ENCODE results near the gene LINS1. TPM values are rescaled to one million over a fixed set of nuclear protein-coding genes. Genes with fewer than 3 reads are reported as not detected.

Gene LINS1
- total and polyA plus RNA-seq, 2 experiments from 2014 or later, result 11.7 to 15.4 TPM

DNA sequence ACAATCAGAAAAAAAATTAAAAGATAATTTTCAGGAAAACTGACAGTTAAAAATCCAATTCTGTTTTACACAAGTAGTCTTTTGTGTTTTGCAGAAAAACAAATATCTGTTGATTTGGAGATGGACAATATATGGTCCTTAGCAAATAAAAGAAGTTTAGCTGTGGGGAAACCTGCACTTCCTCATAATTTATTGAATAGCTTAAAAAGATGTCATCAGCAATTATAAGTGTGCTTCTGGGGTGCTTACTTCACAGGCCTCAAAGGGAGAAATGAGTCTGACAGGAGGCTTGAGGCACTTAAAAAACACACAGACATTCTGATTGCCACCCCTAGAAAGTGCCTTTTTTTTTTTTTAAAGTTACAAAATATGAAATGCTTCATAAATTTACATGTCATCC, 41.7 kb downstream of the LINS1 start:
- Histone ChIP-seq H3K79me2 (replicated peaks; ENCODE audit: insufficient read depth) (no peaks in the 10 kb centered on the region), H4K20me1 (replicated peaks; ENCODE audit: insufficient read depth) (no peaks in the 10 kb centered on the region; the same call in 1 of the 2 replicates), H3K27me3 (ENCODE audit: insufficient read depth) (no peaks in the 10 kb centered on the region), H3K36me3 (ENCODE audit: insufficient read depth) (no peaks in the 10 kb centered on the region), H3K4me3 (no peak overlapping the region), H3K4me2 (no peak overlapping the region), H3K9me2 (ENCODE audit: insufficient read depth) (no peaks in the 10 kb centered on the region), H3K4me1 (ENCODE audit: insufficient read depth) (no peaks in the 10 kb centered on the region), H3K27ac (ENCODE audit: low read depth) (no peak overlapping the region), H2AFZ (no peak overlapping the region), H3F3A (replicated peaks; ENCODE audit: low read depth) (no peaks in the 10 kb centered on the region)
- ATAC-seq, result no peak
- TF ChIP-seq, protein P1, sequence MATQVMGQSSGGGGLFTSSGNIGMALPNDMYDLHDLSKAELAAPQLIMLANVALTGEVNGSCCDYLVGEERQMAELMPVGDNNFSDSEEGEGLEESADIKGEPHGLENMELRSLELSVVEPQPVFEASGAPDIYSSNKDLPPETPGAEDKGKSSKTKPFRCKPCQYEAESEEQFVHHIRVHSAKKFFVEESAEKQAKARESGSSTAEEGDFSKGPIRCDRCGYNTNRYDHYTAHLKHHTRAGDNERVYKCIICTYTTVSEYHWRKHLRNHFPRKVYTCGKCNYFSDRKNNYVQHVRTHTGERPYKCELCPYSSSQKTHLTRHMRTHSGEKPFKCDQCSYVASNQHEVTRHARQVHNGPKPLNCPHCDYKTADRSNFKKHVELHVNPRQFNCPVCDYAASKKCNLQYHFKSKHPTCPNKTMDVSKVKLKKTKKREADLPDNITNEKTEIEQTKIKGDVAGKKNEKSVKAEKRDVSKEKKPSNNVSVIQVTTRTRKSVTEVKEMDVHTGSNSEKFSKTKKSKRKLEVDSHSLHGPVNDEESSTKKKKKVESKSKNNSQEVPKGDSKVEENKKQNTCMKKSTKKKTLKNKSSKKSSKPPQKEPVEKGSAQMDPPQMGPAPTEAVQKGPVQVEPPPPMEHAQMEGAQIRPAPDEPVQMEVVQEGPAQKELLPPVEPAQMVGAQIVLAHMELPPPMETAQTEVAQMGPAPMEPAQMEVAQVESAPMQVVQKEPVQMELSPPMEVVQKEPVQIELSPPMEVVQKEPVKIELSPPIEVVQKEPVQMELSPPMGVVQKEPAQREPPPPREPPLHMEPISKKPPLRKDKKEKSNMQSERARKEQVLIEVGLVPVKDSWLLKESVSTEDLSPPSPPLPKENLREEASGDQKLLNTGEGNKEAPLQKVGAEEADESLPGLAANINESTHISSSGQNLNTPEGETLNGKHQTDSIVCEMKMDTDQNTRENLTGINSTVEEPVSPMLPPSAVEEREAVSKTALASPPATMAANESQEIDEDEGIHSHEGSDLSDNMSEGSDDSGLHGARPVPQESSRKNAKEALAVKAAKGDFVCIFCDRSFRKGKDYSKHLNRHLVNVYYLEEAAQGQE (IDR thresholded peaks at IDR 0.05; ENCODE audit: unreplicated experiment), result no peak
- TF ChIP-seq CREB1 (CRISPR knock-in tag; IDR thresholded peaks at IDR 0.05; ENCODE audit: low read depth) (no peak), NANOG (IDR thresholded peaks at IDR 0.05; ENCODE audit: borderline replicate concordance) (no peak), STAT1 (IDR thresholded peaks at IDR 0.05; ENCODE audit: unreplicated experiment) (no peak), ZNF114 (CRISPR knock-in tag; IDR thresholded peaks at IDR 0.05) (no peak), POLR2AphosphoS5 (IDR thresholded peaks at IDR 0.05; ENCODE audit: low read depth) (no peak)
- Mint-ChIP-seq H3K4me1 (no peaks in the 10 kb centered on the region), H3K36me3 (ENCODE audit: low read depth) (peaks cover 13% of the 10 kb centered on the region; the same call in 2 of the 3 replicates), H3K9me3 (peaks cover 19% of the 10 kb centered on the region), H3K27ac (no peak overlapping the region), H3K4me3 (no peak overlapping the region), H3K27me3 (ENCODE audit: insufficient read depth, low read depth, poor library complexity) (no peaks in the 10 kb centered on the region)
- DNase-seq (ENCODE audit: low spot score), result no peak

DNA sequence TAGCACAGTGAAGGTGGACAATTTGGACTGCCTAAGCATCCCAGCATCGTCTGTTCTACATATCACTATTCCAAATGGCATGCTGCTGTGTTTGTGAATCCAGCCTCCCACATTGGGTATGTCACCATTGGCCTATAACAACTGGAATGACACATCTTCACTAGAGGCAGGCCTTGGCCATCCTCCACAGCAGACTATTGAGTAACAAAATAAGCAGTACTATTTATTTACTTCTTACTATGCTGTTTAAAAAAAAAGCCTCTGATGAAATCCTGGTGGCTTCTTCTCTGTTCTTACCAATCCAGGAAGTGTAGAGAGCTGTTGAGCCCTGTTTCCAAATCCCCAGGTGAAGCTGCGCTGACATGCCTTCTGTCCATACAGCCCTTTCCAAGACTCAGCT, 42.7 kb downstream of the LINS1 start:
- no peaks in the 10 kb centered on the region for H3K27me3 Mint-ChIP-seq (ENCODE audit: insufficient read depth, low read depth, poor library complexity)
- H3K4me3 ChIP-seq, result no peak overlapping the region
- H3K27me3 ChIP-seq (ENCODE audit: insufficient read depth), result no peaks in the 10 kb centered on the region
- no peak for DNase-seq (ENCODE audit: low spot score)
- H3K79me2 ChIP-seq (replicated peaks; ENCODE audit: insufficient read depth), result no peaks in the 10 kb centered on the region
- no peak overlapping the region for H3K27ac Mint-ChIP-seq
- peaks cover 15% of the 10 kb centered on the region; the same call in 2 of the 3 replicates for H3K36me3 Mint-ChIP-seq (ENCODE audit: low read depth)
- H3K4me1 Mint-ChIP-seq, result no peaks in the 10 kb centered on the region
- no peak overlapping the region for H3K4me3 Mint-ChIP-seq
- H3K9me3 Mint-ChIP-seq, result peaks cover 26% of the 10 kb centered on the region
- H3K4me2 ChIP-seq, result no peak overlapping the region
- no peaks in the 10 kb centered on the region for H3K36me3 ChIP-seq (ENCODE audit: insufficient read depth)
- H3K4me1 ChIP-seq (ENCODE audit: insufficient read depth), result no peaks in the 10 kb centered on the region
- no peaks in the 10 kb centered on the region for H3K9me2 ChIP-seq (ENCODE audit: insufficient read depth)
- no peaks in the 10 kb centered on the region for H4K20me1 ChIP-seq (replicated peaks; ENCODE audit: insufficient read depth)
- H3F3A ChIP-seq (replicated peaks; ENCODE audit: low read depth), result no peaks in the 10 kb centered on the region
- H3K27ac ChIP-seq (ENCODE audit: low read depth), result no peak overlapping the region
- ATAC-seq, result no peak
- H2AFZ ChIP-seq, result no peak overlapping the region
- TF ChIP-seq, protein P2, sequence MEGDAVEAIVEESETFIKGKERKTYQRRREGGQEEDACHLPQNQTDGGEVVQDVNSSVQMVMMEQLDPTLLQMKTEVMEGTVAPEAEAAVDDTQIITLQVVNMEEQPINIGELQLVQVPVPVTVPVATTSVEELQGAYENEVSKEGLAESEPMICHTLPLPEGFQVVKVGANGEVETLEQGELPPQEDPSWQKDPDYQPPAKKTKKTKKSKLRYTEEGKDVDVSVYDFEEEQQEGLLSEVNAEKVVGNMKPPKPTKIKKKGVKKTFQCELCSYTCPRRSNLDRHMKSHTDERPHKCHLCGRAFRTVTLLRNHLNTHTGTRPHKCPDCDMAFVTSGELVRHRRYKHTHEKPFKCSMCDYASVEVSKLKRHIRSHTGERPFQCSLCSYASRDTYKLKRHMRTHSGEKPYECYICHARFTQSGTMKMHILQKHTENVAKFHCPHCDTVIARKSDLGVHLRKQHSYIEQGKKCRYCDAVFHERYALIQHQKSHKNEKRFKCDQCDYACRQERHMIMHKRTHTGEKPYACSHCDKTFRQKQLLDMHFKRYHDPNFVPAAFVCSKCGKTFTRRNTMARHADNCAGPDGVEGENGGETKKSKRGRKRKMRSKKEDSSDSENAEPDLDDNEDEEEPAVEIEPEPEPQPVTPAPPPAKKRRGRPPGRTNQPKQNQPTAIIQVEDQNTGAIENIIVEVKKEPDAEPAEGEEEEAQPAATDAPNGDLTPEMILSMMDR (conservative IDR thresholded peaks at IDR 0.05; ENCODE audit: low read depth in 2 of 2), result no peak
- TF ChIP-seq ZNF331 (CRISPR knock-in tag; IDR thresholded peaks at IDR 0.05; ENCODE audit: low read depth), result no peak
- no peak for TF ChIP-seq POLR2AphosphoS5 (IDR thresholded peaks at IDR 0.05; ENCODE audit: low read depth)
- TF ChIP-seq CREB1 (CRISPR knock-in tag; IDR thresholded peaks at IDR 0.05; ENCODE audit: low read depth), result no peak
- TF ChIP-seq, protein P1 (IDR thresholded peaks at IDR 0.05; ENCODE audit: unreplicated experiment), result no peak
- TF ChIP-seq NANOG (IDR thresholded peaks at IDR 0.05; ENCODE audit: borderline replicate concordance), result no peak
- TF ChIP-seq ZNF114 (CRISPR knock-in tag; IDR thresholded peaks at IDR 0.05), result no peak
- no peak for TF ChIP-seq STAT1 (IDR thresholded peaks at IDR 0.05; ENCODE audit: unreplicated experiment)
- TF ChIP-seq EZH2phosphoT487 (IDR thresholded peaks at IDR 0.05; ENCODE audit: unreplicated experiment), result no peak
